CD4-positive, alpha-beta T cell treated with Interleukin-2 at 100 ng/mL for 4 hours (primary cell): ENCODE data around the gene GPR39.

Experiments used
- DNase-seq: peaks from one replicate; pipeline ENCODE4 v3.0.0-alpha.2; 2020; ENCODE audit warnings: low spot score

GPR39 gene

GRCh38 chr2:132567682-132568081 is 151.1 kb downstream of the GPR39 start:
- no peak for DNase-seq

- no peak for DNase-seq
These were observed 152.1 kb downstream of the GPR39 start for GRCh38 chr2:132568656-132569055.

- DNase-seq: no peak
These were observed 156.9 kb downstream of the GPR39 start for GRCh38 chr2:132573444-132574007.

- DNase-seq: no peak
These were observed 161.1 kb downstream of the GPR39 start for GRCh38 chr2:132577686-132578085.

GRCh38 chr2:132581591-132581990 is 165.0 kb downstream of the GPR39 start:
- no peak for DNase-seq

- DNase-seq: no peak
These were observed 165.6 kb downstream of the GPR39 start for GRCh38 chr2:132581991-132582738.

GRCh38 chr2:132583666-132584360 is 167.2 kb downstream of the GPR39 start:
- no peak for DNase-seq

GRCh38 chr2:132584976-132585817 is 168.6 kb downstream of the GPR39 start:
- DNase-seq: no peak

GRCh38 chr2:132586101-132586511 is 169.5 kb downstream of the GPR39 start:
- no peak for DNase-seq

GRCh38 chr2:132586835-132587234 is 170.2 kb downstream of the GPR39 start:
- no peak for DNase-seq

- DNase-seq: no peak
These were observed 172.0 kb downstream of the GPR39 start for GRCh38 chr2:132588576-132588975.

- DNase-seq: no peak
These were observed 172.7 kb downstream of the GPR39 start for GRCh38 chr2:132589111-132589830.

- DNase-seq: no peak
These were observed 173.4 kb downstream of the GPR39 start for GRCh38 chr2:132589966-132590365.

GRCh38 chr2:132593171-132593570 is 176.6 kb downstream of the GPR39 start:
- no peak for DNase-seq

- DNase-seq: no peak
These were observed 178.6 kb downstream of the GPR39 start for GRCh38 chr2:132595186-132595585.

GRCh38 chr2:132595693-132596092 is 179.1 kb downstream of the GPR39 start:
- DNase-seq: no peak

GRCh38 chr2:132597166-132597565 is 180.6 kb downstream of the GPR39 start:
- no peak for DNase-seq

GRCh38 chr2:132597831-132598230 is 181.2 kb downstream of the GPR39 start:
- no peak for DNase-seq

- DNase-seq: no peak
These were observed 181.9 kb downstream of the GPR39 start for GRCh38 chr2:132598536-132598935.

GRCh38 chr2:132599556-132599955 is 183.0 kb downstream of the GPR39 start:
- DNase-seq: no peak

- DNase-seq: no peak
These were observed 188.0 kb downstream of the GPR39 start for GRCh38 chr2:132604561-132604960.
